Karpas-422 (cell line): ENCODE results near the gene BCAM. TPM values are rescaled to one million over a fixed set of nuclear protein-coding genes. Genes with fewer than 3 reads are reported as not detected.

Experiments
- DNase-seq: peaks from one replicate; pipeline ENCODE4 v3.0.0-alpha.2; 2015
- H2AFZ ChIP-seq: fragments of 200-600 bp; sonication (generic); 2 replicates; pipeline ENCODE4 v1.6.1; 2014; ENCODE audit warnings: antibody characterized with exemption, low read length, mixed read lengths
- H3K27ac ChIP-seq: fragments of 200-600 bp; sonication (generic); 2 replicates; pipeline ENCODE4 v1.5.1; 2014; ENCODE audit warnings: mild to moderate bottlenecking, low read length, moderate library complexity
- H3K27me3 ChIP-seq: fragments of 200-600 bp; sonication (generic); 2 replicates; pipeline ENCODE4 v1.6.1; 2014; ENCODE audit warnings: low read length, mixed read lengths
- H3K36me3 ChIP-seq: fragments of 200-600 bp; sonication (generic); 2 replicates; pipeline ENCODE4 v1.6.1; 2014; ENCODE audit warnings: low read length, mixed read lengths; ENCODE audit not compliant: insufficient read depth
- H3K4me1 ChIP-seq: fragments of 200-600 bp; sonication (generic); 2 replicates; pipeline ENCODE4 v1.6.1; 2014; ENCODE audit warnings: mild to moderate bottlenecking, low read length, mixed read lengths
- H3K4me2 ChIP-seq: fragments of 200-600 bp; sonication (generic); 2 replicates; pipeline ENCODE4 v1.6.1; 2014; ENCODE audit warnings: low read length, low read depth, mild to moderate bottlenecking; ENCODE audit not compliant: poor library complexity, severe bottlenecking
- H3K4me3 ChIP-seq: fragments of 200-600 bp; sonication (generic); 2 replicates; pipeline ENCODE4 v1.5.1; 2014; ENCODE audit warnings: mild to moderate bottlenecking, antibody characterized with exemption, low read length, mixed read lengths
- H3K79me2 ChIP-seq: fragments of 200-600 bp; sonication (generic); 2 replicates; pipeline ENCODE4 v1.6.1; 2014; ENCODE audit warnings: mild to moderate bottlenecking, low read length, mixed read lengths
- H3K9ac ChIP-seq: fragments of 200-600 bp; sonication (generic); 2 replicates; pipeline ENCODE4 v1.6.0; 2014; ENCODE audit warnings: low read length
- H3K9me2 ChIP-seq: fragments of 200-600 bp; sonication (generic), shearing (Covaris generic); replicated peaks from 2 replicates; pipeline ENCODE4 v1.6.0; 2014; ENCODE audit warnings: mild to moderate bottlenecking, low read length, moderate library complexity; ENCODE audit not compliant: insufficient read depth
- H3K9me3 ChIP-seq: fragments of 300-700, 200-600 bp; sonication (generic); 2 replicates; pipeline ENCODE4 v1.6.1; 2014; ENCODE audit warnings: low read length, mixed read lengths
- H4K20me1 ChIP-seq: fragments of 200-600 bp; sonication (generic); 2 replicates; pipeline ENCODE4 v1.6.1; 2014; ENCODE audit warnings: mild to moderate bottlenecking, antibody characterized with exemption, low read length, low read depth; ENCODE audit not compliant: insufficient read depth
- total RNA-seq: library from RNA; depleted of rRNA; stranded (reverse); fragments of >200 nt; shearing (Covaris generic); gene quantifications from 2 replicates; pipeline ENCODE4 v1.2.3, GENCODE V29; 2014; ENCODE audit warnings: low replicate concordance

BCAM gene
- total RNA-seq, 1 experiment from 2014 or later, result not detected

- no peak overlapping the region for H3K4me2 ChIP-seq
- no peak overlapping the region for H3K4me3 ChIP-seq
- no peak for DNase-seq
- no peak overlapping the region for H2AFZ ChIP-seq
- no peaks in the 10 kb centered on the region for H3K27me3 ChIP-seq
- no peaks in the 10 kb centered on the region for H3K9me3 ChIP-seq
- H4K20me1 ChIP-seq, result no peaks in the 10 kb centered on the region
- no peak overlapping the region for H3K9ac ChIP-seq
- H3K79me2 ChIP-seq, result no peaks in the 10 kb centered on the region
- no peaks in the 10 kb centered on the region for H3K9me2 ChIP-seq
- H3K4me1 ChIP-seq, result no peaks in the 10 kb centered on the region
- no peaks in the 10 kb centered on the region for H3K36me3 ChIP-seq
- no peak overlapping the region for H3K27ac ChIP-seq
These were observed 9.1 kb upstream of the BCAM start for GRCh38 chr19:44799627-44800346.

GRCh38 chr19:44800461-44800860 lies 8.4 kb upstream of the BCAM start:
- H2AFZ ChIP-seq, result no peak overlapping the region
- H3K27ac ChIP-seq, result no peak overlapping the region
- no peak overlapping the region for H3K4me2 ChIP-seq
- H4K20me1 ChIP-seq, result no peaks in the 10 kb centered on the region
- no peak overlapping the region for H3K4me3 ChIP-seq
- no peak overlapping the region for H3K9ac ChIP-seq
- H3K9me3 ChIP-seq, result no peaks in the 10 kb centered on the region
- no peaks in the 10 kb centered on the region for H3K27me3 ChIP-seq
- peak; percentile 91 for DNase-seq
- no peaks in the 10 kb centered on the region for H3K4me1 ChIP-seq
- no peaks in the 10 kb centered on the region for H3K9me2 ChIP-seq
- H3K79me2 ChIP-seq, result no peaks in the 10 kb centered on the region
- no peaks in the 10 kb centered on the region for H3K36me3 ChIP-seq

- no peak for DNase-seq
- no peaks in the 10 kb centered on the region for H3K36me3 ChIP-seq
- H3K4me3 ChIP-seq, result no peak overlapping the region
- no peaks in the 10 kb centered on the region for H4K20me1 ChIP-seq
- no peaks in the 10 kb centered on the region for H3K9me2 ChIP-seq
- no peak overlapping the region for H2AFZ ChIP-seq
- no peak overlapping the region for H3K4me2 ChIP-seq
- H3K79me2 ChIP-seq, result no peaks in the 10 kb centered on the region
- H3K27ac ChIP-seq, result no peak overlapping the region
- H3K9ac ChIP-seq, result no peak overlapping the region
- no peaks in the 10 kb centered on the region for H3K27me3 ChIP-seq
- no peaks in the 10 kb centered on the region for H3K9me3 ChIP-seq
- no peaks in the 10 kb centered on the region for H3K4me1 ChIP-seq
These were observed 5.2 kb upstream of the BCAM start for GRCh38 chr19:44803442-44804428.

DNA sequence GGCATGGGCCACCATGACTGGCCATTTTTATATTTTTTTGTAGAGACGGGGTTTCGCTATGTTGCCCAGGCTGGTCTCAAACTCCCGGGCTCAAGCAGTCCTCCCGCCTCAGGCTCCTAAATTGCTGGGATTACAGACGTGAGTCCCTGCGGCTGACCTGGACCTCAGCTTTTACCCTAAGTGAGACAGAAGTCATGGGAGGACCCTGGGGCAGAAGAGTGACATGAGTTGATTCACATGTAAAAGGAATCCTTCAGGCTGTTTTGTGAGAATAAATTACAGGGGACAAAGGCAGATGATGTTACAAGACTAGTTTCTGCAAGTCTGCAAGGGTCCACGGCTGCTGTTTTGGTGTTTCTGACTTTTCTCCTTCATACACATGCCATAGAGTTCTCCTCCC lies 2.6 kb upstream of the BCAM start:
- Histone ChIP-seq H4K20me1 (no peaks in the 10 kb centered on the region), H3K9me3 (no peaks in the 10 kb centered on the region), H3K27ac (no peak overlapping the region), H2AFZ (no peak overlapping the region), H3K27me3 (no peaks in the 10 kb centered on the region), H3K4me3 (no peak overlapping the region), H3K79me2 (no peaks in the 10 kb centered on the region), H3K9ac (no peak overlapping the region), H3K4me2 (no peak overlapping the region), H3K36me3 (no peaks in the 10 kb centered on the region), H3K4me1 (no peaks in the 10 kb centered on the region), H3K9me2 (no peaks in the 10 kb centered on the region)
- DNase-seq, result no peak

GRCh38 chr19:44807162-44807561 lies 1.7 kb upstream of the BCAM start:
- DNase-seq, result no peak
- Histone ChIP-seq H4K20me1 (no peaks in the 10 kb centered on the region), H3K9ac (no peak overlapping the region), H3K4me1 (no peaks in the 10 kb centered on the region), H3K4me2 (no peak overlapping the region), H3K36me3 (no peaks in the 10 kb centered on the region), H3K27ac (no peak overlapping the region), H2AFZ (no peak overlapping the region), H3K27me3 (no peaks in the 10 kb centered on the region), H3K9me3 (no peaks in the 10 kb centered on the region), H3K9me2 (no peaks in the 10 kb centered on the region), H3K4me3 (no peak overlapping the region), H3K79me2 (no peaks in the 10 kb centered on the region)

GRCh38 chr19:44807652-44808462 lies 1.0 kb upstream of the BCAM start:
- no peaks in the 10 kb centered on the region for H3K27me3 ChIP-seq
- H3K4me3 ChIP-seq, result no peak overlapping the region
- no peak overlapping the region for H3K27ac ChIP-seq
- no peaks in the 10 kb centered on the region for H3K79me2 ChIP-seq
- no peaks in the 10 kb centered on the region for H3K4me1 ChIP-seq
- no peaks in the 10 kb centered on the region for H4K20me1 ChIP-seq
- no peaks in the 10 kb centered on the region for H3K9me3 ChIP-seq
- no peaks in the 10 kb centered on the region for H3K36me3 ChIP-seq
- no peak overlapping the region for H3K9ac ChIP-seq
- H2AFZ ChIP-seq, result no peak overlapping the region
- no peak overlapping the region for H3K4me2 ChIP-seq
- H3K9me2 ChIP-seq, result no peaks in the 10 kb centered on the region
- DNase-seq, result no peak

DNA sequence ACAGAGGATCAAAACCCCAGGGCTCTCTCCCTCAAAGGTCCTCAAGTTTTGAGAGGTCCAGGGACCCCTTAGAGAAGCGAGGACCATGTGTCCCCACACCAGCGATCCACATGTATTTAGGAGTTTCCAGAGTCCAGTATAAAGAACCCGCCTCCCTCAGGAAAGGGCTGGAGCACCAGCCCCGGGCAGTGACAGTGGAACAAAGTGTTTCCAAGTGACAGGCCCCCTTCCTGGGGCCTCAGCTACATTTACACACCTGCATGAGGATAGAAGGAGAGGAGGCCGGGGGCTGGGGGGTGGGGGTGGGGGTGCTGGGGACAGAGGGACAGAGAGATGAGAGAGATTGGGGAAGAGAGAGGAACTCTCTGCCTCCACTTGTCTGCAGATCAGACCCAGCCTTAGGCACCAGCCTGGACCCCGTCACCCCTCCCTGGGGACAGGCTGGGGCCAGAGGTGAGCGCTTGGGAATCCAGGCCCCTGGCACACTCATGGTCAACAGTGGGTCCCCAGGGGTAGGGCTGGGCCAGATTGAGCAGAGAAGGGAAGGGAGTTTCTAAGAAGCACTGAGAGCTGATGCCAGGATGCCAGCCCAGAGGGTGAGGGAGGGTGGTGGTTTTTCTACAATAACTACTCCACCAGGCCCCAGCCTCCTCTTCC lies 802 bp downstream of the BCAM start:
- H3K79me2 ChIP-seq, result no peaks in the 10 kb centered on the region
- H3K9me2 ChIP-seq, result no peaks in the 10 kb centered on the region
- H3K9ac ChIP-seq, result no peak overlapping the region
- no peak overlapping the region for H3K27ac ChIP-seq
- no peak for DNase-seq
- no peaks in the 10 kb centered on the region for H3K4me1 ChIP-seq
- H3K4me3 ChIP-seq, result no peak overlapping the region
- no peaks in the 10 kb centered on the region for H3K9me3 ChIP-seq
- H2AFZ ChIP-seq, result no peak overlapping the region
- no peaks in the 10 kb centered on the region for H3K36me3 ChIP-seq
- no peak overlapping the region for H3K4me2 ChIP-seq
- H3K27me3 ChIP-seq, result no peaks in the 10 kb centered on the region
- no peaks in the 10 kb centered on the region for H4K20me1 ChIP-seq
